ENCODE measurements around the gene ANO9. TPM values are rescaled to one million over a fixed set of nuclear protein-coding genes. Genes with fewer than 3 reads are reported as not detected.

ANO9 gene
- total and polyA plus RNA-seq, 8 donors = 5.7 to 208 (median 31.6) TPM

DNA sequence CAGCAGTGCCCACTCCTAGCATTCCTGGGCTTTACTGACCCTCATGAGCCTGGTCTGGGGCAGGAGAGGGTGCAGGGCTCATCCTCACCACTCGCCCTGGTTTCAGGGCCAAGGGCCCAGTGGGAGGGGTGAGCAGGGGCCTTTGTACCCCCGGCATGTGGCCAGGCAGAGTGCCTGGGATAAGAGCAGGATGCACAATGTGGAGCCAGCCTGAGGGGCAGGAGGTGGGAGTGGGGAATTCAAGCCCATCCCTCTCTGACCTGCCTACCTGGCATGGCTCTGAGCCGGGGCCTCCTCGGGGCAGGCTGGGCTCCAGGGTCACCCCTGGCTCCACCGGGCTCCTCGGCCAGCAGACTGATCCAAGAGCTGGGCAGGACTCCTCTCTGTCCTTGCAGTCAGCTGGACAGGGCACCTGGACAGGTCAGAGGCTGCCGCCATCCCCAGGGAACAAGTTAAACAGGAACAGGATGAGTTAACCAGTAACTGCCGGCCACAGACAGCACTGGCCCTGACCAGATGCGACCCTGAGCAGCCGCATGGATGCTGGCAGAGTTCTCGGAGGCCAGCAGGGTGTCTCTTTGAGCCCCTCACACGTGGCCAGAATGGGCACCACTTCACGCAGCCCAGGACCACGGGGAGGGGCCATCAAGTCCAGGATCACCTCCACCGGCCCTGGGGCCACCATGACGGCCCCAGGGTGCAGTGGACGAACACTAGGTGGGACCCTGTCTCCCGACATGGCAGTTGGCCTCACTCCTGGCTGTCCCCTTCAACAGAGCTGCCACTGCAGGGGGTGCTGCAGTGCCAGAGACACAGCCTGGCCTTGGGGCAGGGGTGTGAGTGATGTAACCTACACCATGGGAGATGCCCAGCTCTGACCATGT is 32.0 kb downstream of the ANO9 start:
- intact Hi-C loops (cut with DNase I; ENCODE audit: low total_unique reads) = no loop called here
- H3K4me1 ChIP-seq = peaks cover 16 to 50% (median 39%) of the 10 kb centered on the region in 4 donors

DNA sequence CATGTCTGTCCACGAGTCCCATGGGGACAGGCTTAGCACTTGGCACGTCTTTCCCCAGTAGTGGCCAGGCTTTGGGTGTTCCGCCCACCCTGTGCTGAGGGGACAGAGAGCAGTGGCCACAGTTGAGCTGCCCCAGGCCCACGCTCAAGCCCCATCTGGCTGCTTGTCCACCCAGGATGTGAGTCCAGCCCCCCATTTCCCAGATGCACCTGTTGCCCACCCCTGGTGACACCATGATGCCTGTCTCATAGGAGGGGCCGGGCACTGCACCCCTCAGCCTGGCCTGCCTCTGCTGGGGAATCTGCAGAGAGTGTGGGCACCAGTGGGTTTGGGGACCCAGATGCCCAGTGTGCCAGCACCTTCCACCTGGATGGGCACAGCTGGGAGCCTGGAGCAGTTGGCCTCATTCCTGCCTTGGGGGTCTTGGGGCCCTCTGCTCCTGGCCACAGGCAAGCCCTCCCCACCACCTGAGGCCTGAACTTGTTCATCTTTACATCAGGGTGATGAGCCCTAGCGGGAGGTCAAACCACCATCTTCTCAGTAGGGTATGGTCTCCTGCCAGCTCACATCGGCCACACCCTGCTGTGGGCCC is 32.7 kb downstream of the ANO9 start:
- TF ChIP-seq, protein P1, sequence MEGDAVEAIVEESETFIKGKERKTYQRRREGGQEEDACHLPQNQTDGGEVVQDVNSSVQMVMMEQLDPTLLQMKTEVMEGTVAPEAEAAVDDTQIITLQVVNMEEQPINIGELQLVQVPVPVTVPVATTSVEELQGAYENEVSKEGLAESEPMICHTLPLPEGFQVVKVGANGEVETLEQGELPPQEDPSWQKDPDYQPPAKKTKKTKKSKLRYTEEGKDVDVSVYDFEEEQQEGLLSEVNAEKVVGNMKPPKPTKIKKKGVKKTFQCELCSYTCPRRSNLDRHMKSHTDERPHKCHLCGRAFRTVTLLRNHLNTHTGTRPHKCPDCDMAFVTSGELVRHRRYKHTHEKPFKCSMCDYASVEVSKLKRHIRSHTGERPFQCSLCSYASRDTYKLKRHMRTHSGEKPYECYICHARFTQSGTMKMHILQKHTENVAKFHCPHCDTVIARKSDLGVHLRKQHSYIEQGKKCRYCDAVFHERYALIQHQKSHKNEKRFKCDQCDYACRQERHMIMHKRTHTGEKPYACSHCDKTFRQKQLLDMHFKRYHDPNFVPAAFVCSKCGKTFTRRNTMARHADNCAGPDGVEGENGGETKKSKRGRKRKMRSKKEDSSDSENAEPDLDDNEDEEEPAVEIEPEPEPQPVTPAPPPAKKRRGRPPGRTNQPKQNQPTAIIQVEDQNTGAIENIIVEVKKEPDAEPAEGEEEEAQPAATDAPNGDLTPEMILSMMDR (IDR thresholded peaks at IDR 0.05) = no peak
- TF ChIP-seq POLR2AphosphoS5 (IDR thresholded peaks at IDR 0.05) = no peak
- TF ChIP-seq EP300 (IDR thresholded peaks at IDR 0.05) = no peak
- TF ChIP-seq POLR2A (IDR thresholded peaks at IDR 0.05) = no peak
- Histone ChIP-seq H3K9me3 (no peaks in the 10 kb centered on the region), H3K4me3 (no peak overlapping the region), H3K27me3 (no peaks in the 10 kb centered on the region), H3K27ac (no peak overlapping the region), H3K36me3 (peaks cover 0 to 15% (median 4%) of the 10 kb centered on the region in 4 donors), H3K4me1 (peaks cover 16 to 46% (median 32%) of the 10 kb centered on the region in 4 donors)
- intact Hi-C loops (cut with DNase I; ENCODE audit: low total_unique reads) = no loop called here
- DNase-seq = no peak
- 73 to 84% (median 78%) methylated on average over 4 to 7 of the region's 7 CpGs for WGBS, 5 donors

More for the DNA sequence above, 32.0 kb downstream of the ANO9 start:
- H3K27ac ChIP-seq = no peak overlapping the region
- DNase-seq = no peak
- TF ChIP-seq POLR2AphosphoS5 (IDR thresholded peaks at IDR 0.05) (no peak), POLR2A (IDR thresholded peaks at IDR 0.05) (no peak), EP300 (IDR thresholded peaks at IDR 0.05) (no peak)
- TF ChIP-seq, protein P1 (IDR thresholded peaks at IDR 0.05) = no peak
- H3K4me3 ChIP-seq = no peak overlapping the region
- peaks cover 0 to 8% (median under 1%) of the 10 kb centered on the region in 4 donors for H3K36me3 ChIP-seq
- peaks cover 0 to 7% (median 0%) of the 10 kb centered on the region in 3 donors for H3K27me3 ChIP-seq
- H3K9me3 ChIP-seq = no peaks in the 10 kb centered on the region
- WGBS, 5 donors = 50 to 92% (median 72%) methylated on average over 5 to 18 of the region's 18 CpGs

- Histone ChIP-seq H3K9me3 (no peaks in the 10 kb centered on the region), H3K4me3 (no peak overlapping the region), H3K27ac (no peak overlapping the region), H3K27me3 (peaks cover 0 to under 1% (median 0%) of the 10 kb centered on the region in 3 donors), H3K36me3 (peaks cover 0 to 22% (median 9%) of the 10 kb centered on the region in 4 donors), H3K4me1 (peaks cover 16 to 38% (median 26%) of the 10 kb centered on the region in 4 donors)
- intact Hi-C loops (cut with DNase I; ENCODE audit: low total_unique reads) = no loop called here
- no peak for DNase-seq
- WGBS, 5 donors = 85 to 89% (median 87%) methylated on average over 14 to 15 of the region's 15 CpGs
- TF ChIP-seq POLR2AphosphoS5 (IDR thresholded peaks at IDR 0.05) (no peak), POLR2A (IDR thresholded peaks at IDR 0.05) (no peak), EP300 (IDR thresholded peaks at IDR 0.05) (no peak)
- TF ChIP-seq, protein P1 (IDR thresholded peaks at IDR 0.05) = no peak
Observed at GRCh38 chr11:408154-409007, 33.4 kb downstream of the ANO9 start.

All from stomach (tissue), 9 donors.